Neural progenitor cell (in vitro differentiated cells): ENCODE data around the gene C1QTNF6. TPM values are rescaled to one million over a fixed set of nuclear protein-coding genes. Genes with fewer than 3 reads are reported as not detected.

Source experiments
- DNase-seq: peaks from one replicate; pipeline ENCODE4 v3.0.0-alpha.2; 2016; ENCODE audit warnings: low spot score
- H2AFZ ChIP-seq: fragments of 200-600 bp; sonication (generic); replicated peaks from 2 replicates; pipeline ENCODE4 v1.6.1; 2016; ENCODE audit warnings: antibody characterized with exemption
- H3F3A ChIP-seq: fragments of 200-600 bp; sonication (generic); 2 replicates; pipeline ENCODE4 v1.6.1; 2016; ENCODE audit warnings: antibody characterized with exemption, low read depth
- H3K27ac ChIP-seq: fragments of 200-600 bp; sonication (generic); 2 replicates; pipeline ENCODE4 v1.5.1; 2016; ENCODE audit warnings: mild to moderate bottlenecking
- H3K27me3 ChIP-seq: fragments of 200-600 bp; sonication (generic); 2 replicates; pipeline ENCODE4 v1.6.1; 2016; ENCODE audit warnings: mild to moderate bottlenecking, moderate library complexity
- H3K36me3 ChIP-seq: fragments of 200-600 bp; sonication (generic); 2 replicates; pipeline ENCODE4 v1.5.1; 2016
- H3K4me1 ChIP-seq: fragments of 200-600 bp; sonication (generic); 2 replicates; pipeline ENCODE4 v1.6.1; 2016; ENCODE audit warnings: mixed run types
- H3K4me2 ChIP-seq: fragments of 200-600 bp; sonication (generic); 2 replicates; pipeline ENCODE4 v1.6.1; 2016
- H3K4me3 ChIP-seq: fragments of 200-600 bp; sonication (generic); 2 replicates; pipeline ENCODE4 v1.5.1; 2016
- H3K79me2 ChIP-seq: fragments of 200-600 bp; sonication (generic); 2 replicates; pipeline ENCODE4 v1.6.1; 2016; ENCODE audit warnings: low read depth
- H3K9ac ChIP-seq: fragments of 200-600 bp; sonication (generic); 2 replicates; pipeline ENCODE4 v1.6.1; 2016
- H3K9me3 ChIP-seq: fragments of 200-600 bp; sonication (generic); 2 replicates; pipeline ENCODE4 v1.5.1; 2016; ENCODE audit warnings: low read depth
- H4K20me1 ChIP-seq: fragments of 200-600 bp; sonication (generic); 2 replicates; pipeline ENCODE4 v1.6.1; 2016; ENCODE audit warnings: low read depth
- H3K27ac Mint-ChIP-seq: 3 replicates; pipeline ENCODE4 v1.8.0; 2021; ENCODE audit warnings: mixed read lengths
- H3K27me3 Mint-ChIP-seq: 2 replicates; pipeline ENCODE4 v1.8.0; 2022; ENCODE audit warnings: low read depth, mild to moderate bottlenecking, inconsistent platforms, moderate library complexity, mixed read lengths; ENCODE audit not compliant: insufficient read depth
- H3K36me3 Mint-ChIP-seq: 3 replicates; pipeline ENCODE4 v1.8.0; 2021; ENCODE audit warnings: mixed read lengths
- H3K4me1 Mint-ChIP-seq: 3 replicates; pipeline ENCODE4 v1.8.0; 2021; ENCODE audit warnings: mixed read lengths
- H3K4me3 Mint-ChIP-seq: 3 replicates; pipeline ENCODE4 v1.8.0; 2021; ENCODE audit warnings: mild to moderate bottlenecking, moderate library complexity, mixed read lengths
- H3K9me3 Mint-ChIP-seq: 3 replicates; pipeline ENCODE4 v1.8.0; 2020; ENCODE audit warnings: mixed read lengths
- EZH2 ChIP-seq: fragments of 200-600 bp; sonication (generic); IDR thresholded peaks from 2 replicates; pipeline ENCODE4 v1.6.1; 2017; ENCODE audit warnings: antibody characterized with exemption, mild to moderate bottlenecking, moderate library complexity
- EZH2phosphoT487 ChIP-seq: fragments of 200-600 bp; sonication (generic); IDR thresholded peaks from 2 replicates; pipeline ENCODE4 v1.6.1; 2017; ENCODE audit warnings: antibody characterized with exemption
- total RNA-seq: library from RNA; depleted of rRNA; stranded (reverse); fragments of >200 nt; gene quantifications from 2 replicates; pipeline ENCODE4 v1.2.3, GENCODE V29; 2015; ENCODE audit warnings: low replicate concordance
- TF ChIP-seq, protein P1 (sequence below): fragments of 200-600 bp; sonication (generic); IDR thresholded peaks from 2 replicates; pipeline ENCODE4 v1.5.1; 2017; ENCODE audit warnings: antibody characterized with exemption, mild to moderate bottlenecking

C1QTNF6 gene
- total RNA-seq, 1 donor from 2014 or later, result 7.2 TPM

DNA sequence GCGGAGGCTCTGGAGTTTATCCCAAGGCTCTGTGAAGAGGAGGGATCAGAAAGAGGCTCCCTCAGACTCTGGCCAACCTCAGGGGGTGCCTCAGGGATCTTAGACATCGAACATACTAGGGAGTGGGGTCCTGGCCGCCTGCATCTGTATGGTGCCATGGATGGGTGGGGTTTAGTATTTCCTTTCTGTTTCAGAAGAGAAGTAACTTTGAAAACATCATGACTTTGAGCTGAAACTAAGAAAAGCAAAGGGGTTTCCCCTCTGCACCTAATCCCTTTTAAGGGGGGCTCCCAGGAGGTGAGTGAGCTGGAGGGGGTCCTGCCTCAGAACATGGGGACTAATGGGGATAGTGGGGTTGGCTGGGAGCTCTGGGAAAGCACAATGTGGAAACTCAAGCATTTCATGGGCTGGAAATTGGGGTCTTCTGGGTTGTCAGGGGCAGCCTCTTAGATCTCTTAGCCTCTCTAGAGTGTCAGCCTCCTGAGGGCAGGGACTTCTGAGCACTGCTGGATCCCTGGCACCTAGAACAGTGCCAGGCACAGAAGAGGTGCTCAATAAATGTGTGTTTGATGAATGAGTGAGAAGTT is 36.0 kb upstream of the C1QTNF6 start:
- no peak overlapping the region for H3K9ac ChIP-seq
- H3K36me3 ChIP-seq, result no peaks in the 10 kb centered on the region
- no peaks in the 10 kb centered on the region for H3K27me3 ChIP-seq
- no peak overlapping the region for H3K4me3 ChIP-seq
- H3K27ac Mint-ChIP-seq, result no peak overlapping the region
- TF ChIP-seq, protein P1, sequence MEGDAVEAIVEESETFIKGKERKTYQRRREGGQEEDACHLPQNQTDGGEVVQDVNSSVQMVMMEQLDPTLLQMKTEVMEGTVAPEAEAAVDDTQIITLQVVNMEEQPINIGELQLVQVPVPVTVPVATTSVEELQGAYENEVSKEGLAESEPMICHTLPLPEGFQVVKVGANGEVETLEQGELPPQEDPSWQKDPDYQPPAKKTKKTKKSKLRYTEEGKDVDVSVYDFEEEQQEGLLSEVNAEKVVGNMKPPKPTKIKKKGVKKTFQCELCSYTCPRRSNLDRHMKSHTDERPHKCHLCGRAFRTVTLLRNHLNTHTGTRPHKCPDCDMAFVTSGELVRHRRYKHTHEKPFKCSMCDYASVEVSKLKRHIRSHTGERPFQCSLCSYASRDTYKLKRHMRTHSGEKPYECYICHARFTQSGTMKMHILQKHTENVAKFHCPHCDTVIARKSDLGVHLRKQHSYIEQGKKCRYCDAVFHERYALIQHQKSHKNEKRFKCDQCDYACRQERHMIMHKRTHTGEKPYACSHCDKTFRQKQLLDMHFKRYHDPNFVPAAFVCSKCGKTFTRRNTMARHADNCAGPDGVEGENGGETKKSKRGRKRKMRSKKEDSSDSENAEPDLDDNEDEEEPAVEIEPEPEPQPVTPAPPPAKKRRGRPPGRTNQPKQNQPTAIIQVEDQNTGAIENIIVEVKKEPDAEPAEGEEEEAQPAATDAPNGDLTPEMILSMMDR, result no peak
- TF ChIP-seq EZH2phosphoT487 (no peak), EZH2 (no peak)
- H3K9me3 ChIP-seq, result no peaks in the 10 kb centered on the region
- H3K79me2 ChIP-seq, result no peaks in the 10 kb centered on the region
- no peak overlapping the region for H3K4me2 ChIP-seq
- H3K4me3 Mint-ChIP-seq, result no peak overlapping the region
- H3K4me1 Mint-ChIP-seq, result no peaks in the 10 kb centered on the region
- H3F3A ChIP-seq, result no peaks in the 10 kb centered on the region
- no peaks in the 10 kb centered on the region for H3K9me3 Mint-ChIP-seq
- peaks cover 22% of the 10 kb centered on the region for H3K27me3 Mint-ChIP-seq
- H3K36me3 Mint-ChIP-seq, result no peaks in the 10 kb centered on the region
- no peaks in the 10 kb centered on the region for H4K20me1 ChIP-seq
- no peak for DNase-seq
- no peaks in the 10 kb centered on the region for H3K4me1 ChIP-seq
- H3K27ac ChIP-seq, result no peak overlapping the region
- no peak overlapping the region for H2AFZ ChIP-seq

DNA sequence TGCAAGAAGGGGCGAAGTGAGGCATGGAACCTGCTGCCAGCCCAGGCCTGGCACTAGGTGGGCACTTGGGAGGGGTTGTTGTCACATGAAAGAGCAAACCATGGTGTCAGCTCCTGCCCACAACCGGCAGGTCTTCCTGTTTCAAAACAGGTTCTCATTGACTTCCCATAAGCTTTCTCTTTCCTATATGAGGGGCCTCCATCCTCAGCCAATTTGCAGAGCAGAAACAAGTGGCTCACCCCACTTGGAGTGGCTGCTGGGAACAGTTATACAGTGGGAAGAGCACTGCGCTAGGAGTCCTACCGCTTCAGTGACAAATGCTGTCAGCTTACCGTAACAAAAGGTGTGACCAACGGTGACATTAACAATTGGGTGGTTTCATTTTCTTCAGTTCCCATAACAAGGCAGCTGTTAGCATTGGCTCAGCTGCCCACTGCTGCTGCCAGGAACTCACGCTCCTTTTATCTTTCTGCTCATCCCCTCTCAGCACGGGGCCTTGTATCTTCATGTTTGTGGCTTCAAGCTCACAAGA is 34.5 kb upstream of the C1QTNF6 start:
- peaks cover 18% of the 10 kb centered on the region for H3K27me3 Mint-ChIP-seq
- H3K27ac Mint-ChIP-seq, result no peak overlapping the region
- no peaks in the 10 kb centered on the region for H4K20me1 ChIP-seq
- H3K9ac ChIP-seq, result no peak overlapping the region
- no peak overlapping the region for H3K4me3 Mint-ChIP-seq
- no peaks in the 10 kb centered on the region for H3K36me3 ChIP-seq
- H3K9me3 Mint-ChIP-seq, result no peaks in the 10 kb centered on the region
- H2AFZ ChIP-seq, result no peak overlapping the region
- H3K4me3 ChIP-seq, result no peak overlapping the region
- DNase-seq, result no peak
- no peaks in the 10 kb centered on the region for H3F3A ChIP-seq
- H3K27ac ChIP-seq, result no peak overlapping the region
- H3K36me3 Mint-ChIP-seq, result no peaks in the 10 kb centered on the region
- H3K4me1 ChIP-seq, result no peaks in the 10 kb centered on the region
- no peaks in the 10 kb centered on the region for H3K79me2 ChIP-seq
- no peaks in the 10 kb centered on the region for H3K27me3 ChIP-seq
- H3K4me2 ChIP-seq, result no peak overlapping the region
- no peaks in the 10 kb centered on the region for H3K4me1 Mint-ChIP-seq
- no peaks in the 10 kb centered on the region for H3K9me3 ChIP-seq
- TF ChIP-seq, protein P1, result no peak
- TF ChIP-seq EZH2, result no peak
- no peak for TF ChIP-seq EZH2phosphoT487

DNA sequence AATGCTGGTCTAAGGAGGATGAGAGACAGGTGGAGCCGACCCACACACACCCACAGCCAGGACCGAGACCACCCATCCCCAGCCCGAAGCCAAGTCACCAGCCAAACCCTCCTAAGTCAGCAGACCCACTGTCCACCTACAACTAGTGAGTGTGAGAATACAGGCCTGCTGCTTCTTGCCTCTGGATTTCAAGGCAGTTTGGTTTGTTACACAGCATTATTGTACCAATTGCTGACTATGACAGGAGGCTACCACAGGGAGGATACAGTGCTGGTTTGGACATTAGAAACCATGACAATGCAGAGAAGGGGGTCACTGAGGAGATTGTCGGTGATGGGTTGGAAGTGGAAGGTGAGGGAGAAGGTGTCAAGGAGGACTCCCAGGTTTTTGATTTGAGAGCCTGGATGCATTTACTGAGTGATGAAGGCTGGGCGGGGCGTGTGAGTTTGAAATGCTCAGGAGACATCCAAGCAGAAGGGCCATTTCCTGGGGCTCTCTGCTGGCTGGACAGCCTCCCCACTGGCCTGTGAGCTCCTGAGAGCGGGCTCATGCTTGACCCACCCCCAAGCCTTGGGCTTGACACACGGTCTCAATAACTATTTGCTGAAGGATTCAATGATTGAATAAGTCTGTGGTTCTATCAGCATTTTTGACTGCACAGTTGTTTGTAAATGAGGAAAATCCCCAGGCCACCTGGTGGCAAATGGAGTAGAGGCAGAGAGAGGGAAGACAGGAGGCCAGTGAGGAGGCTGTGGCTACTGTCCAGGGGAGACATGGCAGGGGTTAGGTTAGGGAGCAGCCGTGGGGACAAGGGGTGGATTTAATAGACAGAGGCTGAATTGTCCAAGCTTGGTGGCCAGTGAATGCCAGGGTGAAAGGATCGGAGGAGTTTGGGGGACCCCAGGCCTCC is 33.6 kb upstream of the C1QTNF6 start:
- Mint-ChIP-seq H3K4me3 (no peak overlapping the region), H3K4me1 (no peaks in the 10 kb centered on the region), H3K27me3 (peaks cover 18% of the 10 kb centered on the region), H3K27ac (no peak overlapping the region), H3K36me3 (no peaks in the 10 kb centered on the region), H3K9me3 (no peaks in the 10 kb centered on the region)
- Histone ChIP-seq H3K79me2 (no peaks in the 10 kb centered on the region), H3K4me2 (no peak overlapping the region), H3K27ac (no peak overlapping the region), H3K27me3 (no peaks in the 10 kb centered on the region), H3F3A (no peaks in the 10 kb centered on the region), H3K36me3 (no peaks in the 10 kb centered on the region), H3K9me3 (no peaks in the 10 kb centered on the region), H2AFZ (no peak overlapping the region), H3K4me1 (no peaks in the 10 kb centered on the region), H3K9ac (no peak overlapping the region), H4K20me1 (no peaks in the 10 kb centered on the region), H3K4me3 (no peak overlapping the region)
- no peak for DNase-seq
- TF ChIP-seq EZH2 (no peak), EZH2phosphoT487 (no peak)
- TF ChIP-seq, protein P1, result no peak
